ENCODE data around the gene AKT1. TPM values are rescaled to one million over a fixed set of nuclear protein-coding genes. Genes with fewer than 3 reads are reported as not detected.

AKT1 gene
- total RNA-seq, 2 experiments from 2014 or later = 178 to 181 TPM

DNA sequence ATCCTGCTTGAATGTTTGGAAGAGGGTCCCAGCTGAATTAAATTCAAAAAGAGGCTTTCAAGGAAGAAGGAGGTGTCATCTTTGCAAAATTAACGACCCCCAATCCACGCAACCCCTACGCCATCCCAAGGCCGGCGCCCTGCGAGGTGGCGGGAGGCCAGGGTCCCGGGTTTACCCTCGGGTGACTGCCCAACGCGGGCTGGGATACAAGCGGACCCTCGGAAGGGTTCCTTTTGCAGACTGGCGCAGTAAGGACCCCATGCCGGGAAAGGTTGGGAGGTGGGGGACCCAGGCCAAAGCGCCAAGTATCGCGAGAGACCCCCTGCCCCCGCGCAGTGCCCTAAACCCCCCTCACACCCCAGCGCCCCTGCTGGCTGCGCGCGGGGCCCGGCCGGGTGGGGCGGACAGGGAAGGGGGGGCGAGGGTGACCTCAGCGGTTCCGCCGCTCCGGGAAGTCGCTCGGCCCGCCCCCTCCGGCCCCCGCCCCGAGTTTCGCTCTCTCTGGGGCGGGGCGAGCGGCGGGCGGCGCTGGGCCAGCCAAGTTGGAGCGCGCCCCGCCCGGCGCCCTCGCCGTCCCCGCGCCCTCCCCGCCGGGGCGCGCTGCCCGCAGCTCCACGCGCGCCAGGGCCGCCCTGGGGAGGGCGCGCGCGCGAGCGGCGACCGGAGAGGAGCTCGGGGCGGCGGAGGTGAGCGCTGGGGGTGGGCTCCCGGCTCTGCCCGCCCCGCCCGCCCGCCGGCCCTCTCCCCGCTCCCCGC is 4.6 kb upstream of the AKT1 start:
- peaks cover 6% of the 10 kb centered on the region for H3K27me3 Mint-ChIP-seq
- H3K4me3 Mint-ChIP-seq = peak overlapping the region; percentile 63
- ATAC-seq (ENCODE audit: low read depth) = peak; percentile 74
- no peaks in the 10 kb centered on the region for H3K9me3 Mint-ChIP-seq
- POLR2A ChIA-PET = interaction anchor here (0.6 to 1.7 kb wide), 11 partner anchors 13 to 501 kb away, joined by 3 to 8 read pairs (median 3); partner anchors contain the start of gene BRF1
- H3K27ac Mint-ChIP-seq = peak overlapping the region; percentile 26
- DNase-seq = peak; percentile 88
- H3K4me1 Mint-ChIP-seq = peaks cover 15% of the 10 kb centered on the region
- no peaks in the 10 kb centered on the region for H3K36me3 Mint-ChIP-seq

DNA sequence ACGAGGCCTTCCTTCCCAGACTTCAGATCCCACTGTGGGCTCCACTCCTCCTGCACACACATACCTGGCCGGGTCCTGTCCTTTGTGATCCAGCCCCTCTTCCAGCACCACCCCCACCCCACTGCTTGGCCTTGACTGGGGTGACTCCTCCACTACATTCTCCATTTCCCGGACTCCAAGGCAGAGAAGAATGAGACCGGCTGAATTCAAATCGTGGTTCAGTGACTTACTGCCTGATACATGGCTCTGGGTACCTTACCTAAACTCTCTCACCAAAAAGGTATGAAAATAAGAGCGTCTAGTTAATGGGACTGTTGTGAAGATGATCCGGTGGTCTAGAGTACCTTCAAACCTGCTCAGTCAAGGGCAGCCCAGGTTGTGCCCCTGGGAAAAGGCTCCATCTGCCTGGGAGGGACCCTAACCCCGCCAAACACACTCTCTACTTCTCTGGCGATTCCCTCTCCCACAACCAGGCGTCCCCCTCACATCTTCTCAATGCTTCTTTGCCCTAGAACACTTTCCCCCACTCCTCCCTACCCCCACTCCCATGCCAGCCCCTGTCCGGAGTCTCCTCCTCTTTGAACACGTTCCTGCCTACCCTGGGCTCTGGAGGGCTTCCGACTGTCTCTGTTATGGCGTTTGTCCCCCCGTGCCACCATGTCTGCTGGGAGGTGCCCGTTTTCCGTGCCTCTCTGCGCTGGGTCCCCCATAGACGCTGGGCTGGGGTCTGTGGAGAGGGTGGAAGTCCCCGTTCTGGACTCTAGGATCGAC is 3.9 kb upstream of the AKT1 start:
- POLR2A ChIA-PET = interaction anchor here (0.8 to 1.7 kb wide), 2 partner anchors 46 to 47 kb away, joined by 3 read pairs; partner anchors contain the start of gene SIVA1
- Mint-ChIP-seq H3K27me3 (peaks cover 6% of the 10 kb centered on the region), H3K36me3 (no peaks in the 10 kb centered on the region), H3K4me1 (peaks cover 17% of the 10 kb centered on the region), H3K9me3 (no peaks in the 10 kb centered on the region), H3K27ac (peak overlapping the region; percentile 26), H3K4me3 (peak overlapping the region; percentile 63)
- no peak for ATAC-seq (ENCODE audit: low read depth)
- DNase-seq = no peak

DNA sequence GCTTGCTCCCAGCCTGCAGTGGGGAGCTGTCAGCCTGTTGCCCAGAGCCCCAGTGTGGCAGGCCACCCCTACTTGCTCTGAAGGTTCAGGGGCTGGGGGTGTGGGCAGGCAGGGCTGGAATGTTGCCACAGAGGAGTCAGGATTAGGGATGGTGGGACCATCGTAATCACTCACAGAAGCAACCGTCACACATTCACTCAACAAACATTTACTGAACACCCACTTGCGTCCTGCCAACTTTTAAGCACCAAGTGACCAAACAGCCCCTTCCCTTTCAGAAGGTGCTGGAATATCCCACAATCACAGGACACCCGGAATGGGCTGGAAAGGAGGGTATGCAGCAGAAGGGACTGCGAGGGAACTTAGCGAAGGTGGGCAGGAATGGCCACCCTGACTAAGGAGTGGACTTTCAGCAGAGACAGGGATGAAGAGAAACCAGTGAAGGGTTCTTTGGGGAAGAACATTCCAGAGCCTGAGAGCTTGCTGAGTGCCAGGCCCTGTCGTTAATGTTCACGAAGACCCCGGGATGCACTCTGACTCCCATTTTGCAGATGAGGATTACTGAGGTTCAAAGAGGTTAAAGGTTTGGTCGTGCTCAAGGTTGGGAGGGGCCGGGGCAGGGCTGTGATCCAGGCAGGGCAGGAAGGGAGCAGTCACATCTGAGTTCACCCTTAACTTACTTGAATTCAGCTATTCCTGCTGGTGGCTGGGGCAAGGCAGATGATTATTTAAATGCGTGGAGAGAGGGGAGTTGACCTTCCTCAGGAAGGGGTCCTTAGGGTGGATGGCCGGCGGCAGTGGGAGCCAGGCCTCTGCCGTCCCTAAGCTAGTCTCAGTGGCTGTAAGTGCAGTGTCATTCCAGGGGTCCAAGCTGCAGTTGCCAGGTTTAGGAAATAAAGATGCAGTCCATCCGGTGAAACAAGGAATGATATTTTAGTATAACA is 3.0 kb upstream of the AKT1 start:
- Mint-ChIP-seq H3K9me3 (no peaks in the 10 kb centered on the region), H3K27ac (peak overlapping the region; percentile 43), H3K36me3 (peaks cover 4% of the 10 kb centered on the region), H3K27me3 (peaks cover 6% of the 10 kb centered on the region), H3K4me1 (peaks cover 24% of the 10 kb centered on the region), H3K4me3 (peak overlapping the region; percentile 41)
- ATAC-seq (ENCODE audit: low read depth) = no peak
- POLR2A ChIA-PET = interaction anchor here (0.8 to 1.7 kb wide), 4 partner anchors 19 to 46 kb away, joined by 3 read pairs; partner anchors contain the start of gene SIVA1
- DNase-seq = no peak

- POLR2A ChIA-PET = interaction anchor here (1.1 kb wide), 2 partner anchors 20 to 27 kb away, joined by 3 read pairs; no protein-coding TSS in a partner anchor
- no peak for DNase-seq
- no peaks in the 10 kb centered on the region for H3K9me3 Mint-ChIP-seq
- H3K27me3 Mint-ChIP-seq = peaks cover 6% of the 10 kb centered on the region
- no peak for ATAC-seq (ENCODE audit: low read depth)
- peaks cover 4% of the 10 kb centered on the region for H3K36me3 Mint-ChIP-seq
- peaks cover 24% of the 10 kb centered on the region for H3K4me1 Mint-ChIP-seq
- no peak overlapping the region for H3K4me3 Mint-ChIP-seq
- H3K27ac Mint-ChIP-seq = no peak overlapping the region
Measured at GRCh38 chr14:104797115-104798044, 1.8 kb upstream of the AKT1 start.

GRCh38 chr14:104796687-104797081 is 1.1 kb upstream of the AKT1 start:
- Mint-ChIP-seq H3K4me1 (peaks cover 24% of the 10 kb centered on the region), H3K27me3 (peaks cover 6% of the 10 kb centered on the region), H3K9me3 (no peaks in the 10 kb centered on the region), H3K4me3 (peak overlapping the region; percentile 58), H3K36me3 (peaks cover 4% of the 10 kb centered on the region), H3K27ac (no peak overlapping the region)
- no peak for DNase-seq
- ATAC-seq (ENCODE audit: low read depth) = no peak
- POLR2A ChIA-PET = no interaction called here

DNA sequence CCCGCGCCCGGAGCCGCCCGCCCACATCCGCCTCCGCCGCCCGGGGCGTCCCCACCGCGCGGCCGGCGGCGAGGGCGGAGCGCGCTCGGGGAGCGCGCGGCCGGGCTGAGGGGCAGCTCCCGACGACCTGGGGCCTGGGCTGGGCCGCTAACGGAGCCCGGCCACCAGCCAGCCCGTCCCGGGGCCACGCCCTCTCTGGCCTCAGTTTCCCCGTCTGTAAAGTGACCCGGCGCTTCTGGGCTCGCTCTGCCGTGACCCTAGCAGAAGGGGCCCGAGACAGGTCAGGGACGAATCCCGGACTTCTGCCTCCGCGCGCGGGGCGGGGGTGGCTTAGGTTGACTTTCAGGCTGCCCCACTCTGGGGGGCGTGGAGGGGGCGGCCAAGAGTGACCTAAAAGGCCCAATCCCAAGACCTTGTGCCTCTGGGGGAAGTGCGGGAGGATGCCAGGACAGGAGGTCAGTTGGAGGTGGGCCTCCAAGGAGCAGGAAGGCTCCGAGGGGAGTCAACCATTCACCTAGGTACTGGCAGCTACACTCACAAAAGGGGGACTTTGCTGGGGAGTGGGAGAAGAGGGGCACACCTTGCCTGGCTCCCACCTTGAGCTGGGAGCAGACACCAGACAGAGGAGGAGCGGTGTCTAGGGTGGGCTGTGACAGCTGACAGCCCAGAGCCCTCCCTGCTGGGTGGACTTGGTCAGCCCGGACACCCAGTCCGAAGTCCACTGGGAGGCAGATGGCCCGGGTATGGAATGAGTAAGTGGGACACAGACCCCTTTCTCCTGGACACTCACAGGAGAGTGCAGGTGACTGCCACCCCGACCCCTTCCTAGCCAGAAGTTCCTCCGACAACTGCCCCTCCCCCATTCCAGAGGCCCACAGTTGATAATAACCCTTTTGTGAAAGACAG is 486 bp upstream of the AKT1 start:
- peak; percentile 80 for DNase-seq
- peaks cover 6% of the 10 kb centered on the region for H3K27me3 Mint-ChIP-seq
- POLR2A ChIA-PET = interaction anchor here (0.6 to 1.8 kb wide), 3 partner anchors 19 to 31 kb away, joined by 3 to 6 read pairs (median 4); no protein-coding TSS in a partner anchor
- H3K36me3 Mint-ChIP-seq = peaks cover 7% of the 10 kb centered on the region
- no peaks in the 10 kb centered on the region for H3K9me3 Mint-ChIP-seq
- peak overlapping the region; percentile 71 for H3K27ac Mint-ChIP-seq
- H3K4me3 Mint-ChIP-seq = peak overlapping the region; percentile 58
- H3K4me1 Mint-ChIP-seq = peaks cover 23% of the 10 kb centered on the region
- ATAC-seq (ENCODE audit: low read depth) = peak; percentile 40

DNA sequence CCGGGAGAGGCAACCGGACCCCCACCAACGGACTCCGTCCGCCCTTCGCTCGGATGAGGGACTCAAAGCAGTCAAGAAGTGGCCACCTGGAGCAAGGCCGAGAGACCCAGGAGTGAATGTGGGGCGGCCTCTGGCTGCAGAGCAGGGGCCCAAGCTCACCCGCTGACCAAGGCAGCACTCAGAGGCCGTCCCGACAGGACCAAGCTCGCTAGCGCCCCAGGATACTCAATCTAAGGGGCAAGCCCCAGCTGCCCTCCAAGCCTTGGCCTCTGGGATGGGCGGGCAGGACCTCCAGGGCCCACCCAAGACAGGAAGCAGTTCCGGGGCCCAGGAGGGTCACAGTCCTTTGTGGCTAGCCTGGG is 936 bp downstream of the AKT1 start:
- H3K36me3 Mint-ChIP-seq = peaks cover 7% of the 10 kb centered on the region
- H3K27me3 Mint-ChIP-seq = peaks cover 3% of the 10 kb centered on the region
- POLR2A ChIA-PET = interaction anchor here (0.7 to 1.8 kb wide), 7 partner anchors 9 to 42 kb away, joined by 3 to 9 read pairs (median 4); partner anchors contain the start of gene SIVA1
- H3K27ac Mint-ChIP-seq = peak overlapping the region; percentile 77
- H3K4me1 Mint-ChIP-seq = peaks cover 21% of the 10 kb centered on the region
- no peak for DNase-seq
- ATAC-seq (ENCODE audit: low read depth) = peak; percentile 10
- peak overlapping the region; percentile 93 for H3K4me3 Mint-ChIP-seq
- no peaks in the 10 kb centered on the region for H3K9me3 Mint-ChIP-seq

DNA sequence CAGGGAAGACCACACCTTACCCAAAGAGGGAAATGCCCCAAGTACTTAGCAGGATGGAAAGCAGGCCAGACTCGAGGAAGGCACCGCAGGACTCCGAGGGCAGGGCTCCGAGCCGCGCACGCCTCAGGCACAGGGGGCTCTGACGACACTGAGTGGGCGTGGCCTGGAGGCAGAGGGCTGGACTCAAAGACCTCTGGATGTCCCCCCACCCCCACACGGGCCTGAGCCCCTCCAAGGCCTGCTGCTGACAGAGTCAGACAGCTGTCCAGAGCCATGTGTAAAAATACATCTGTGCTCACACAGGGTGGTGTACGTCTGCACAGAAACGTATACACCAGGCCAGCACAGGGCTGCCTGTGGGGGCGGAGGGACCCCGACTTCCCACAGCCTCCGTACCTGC is 1.4 kb downstream of the AKT1 start:
- H3K4me3 Mint-ChIP-seq = peak overlapping the region; percentile 93
- DNase-seq (peak; percentile 69), ATAC-seq (ENCODE audit: low read depth) (peak; percentile 31)
- peaks cover 18% of the 10 kb centered on the region for H3K4me1 Mint-ChIP-seq
- H3K27me3 Mint-ChIP-seq = peaks cover 3% of the 10 kb centered on the region
- peak overlapping the region; percentile 77 for H3K27ac Mint-ChIP-seq
- peaks cover 7% of the 10 kb centered on the region for H3K36me3 Mint-ChIP-seq
- no peaks in the 10 kb centered on the region for H3K9me3 Mint-ChIP-seq
- POLR2A ChIA-PET = interaction anchor here (1.1 to 1.8 kb wide), 5 partner anchors 10 to 42 kb away, joined by 3 to 9 read pairs (median 4); partner anchors contain the start of gene SIVA1

DNA sequence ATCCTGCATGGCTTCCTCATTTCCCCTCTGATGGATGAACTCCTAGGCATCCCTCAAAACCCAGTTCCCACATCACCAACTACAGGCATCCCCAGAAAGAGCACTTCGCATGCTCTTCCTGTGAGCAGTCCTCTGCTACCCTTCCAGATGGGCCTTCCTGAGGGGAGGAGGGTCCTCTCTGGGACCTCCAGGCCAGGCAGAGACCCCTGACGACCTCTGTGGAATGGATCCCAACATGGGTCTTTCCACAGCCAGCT is 1.9 kb downstream of the AKT1 start:
- Mint-ChIP-seq H3K9me3 (no peaks in the 10 kb centered on the region), H3K27ac (no peak overlapping the region), H3K36me3 (peaks cover 7% of the 10 kb centered on the region), H3K27me3 (peaks cover 3% of the 10 kb centered on the region), H3K4me1 (peaks cover 18% of the 10 kb centered on the region), H3K4me3 (peak overlapping the region; percentile 93)
- POLR2A ChIA-PET = interaction anchor here (1.2 to 1.8 kb wide), 2 partner anchors 24 to 41 kb away, joined by 4 to 9 read pairs; partner anchors contain the start of gene SIVA1
- no peak for ATAC-seq (ENCODE audit: low read depth)
- DNase-seq = no peak

DNA sequence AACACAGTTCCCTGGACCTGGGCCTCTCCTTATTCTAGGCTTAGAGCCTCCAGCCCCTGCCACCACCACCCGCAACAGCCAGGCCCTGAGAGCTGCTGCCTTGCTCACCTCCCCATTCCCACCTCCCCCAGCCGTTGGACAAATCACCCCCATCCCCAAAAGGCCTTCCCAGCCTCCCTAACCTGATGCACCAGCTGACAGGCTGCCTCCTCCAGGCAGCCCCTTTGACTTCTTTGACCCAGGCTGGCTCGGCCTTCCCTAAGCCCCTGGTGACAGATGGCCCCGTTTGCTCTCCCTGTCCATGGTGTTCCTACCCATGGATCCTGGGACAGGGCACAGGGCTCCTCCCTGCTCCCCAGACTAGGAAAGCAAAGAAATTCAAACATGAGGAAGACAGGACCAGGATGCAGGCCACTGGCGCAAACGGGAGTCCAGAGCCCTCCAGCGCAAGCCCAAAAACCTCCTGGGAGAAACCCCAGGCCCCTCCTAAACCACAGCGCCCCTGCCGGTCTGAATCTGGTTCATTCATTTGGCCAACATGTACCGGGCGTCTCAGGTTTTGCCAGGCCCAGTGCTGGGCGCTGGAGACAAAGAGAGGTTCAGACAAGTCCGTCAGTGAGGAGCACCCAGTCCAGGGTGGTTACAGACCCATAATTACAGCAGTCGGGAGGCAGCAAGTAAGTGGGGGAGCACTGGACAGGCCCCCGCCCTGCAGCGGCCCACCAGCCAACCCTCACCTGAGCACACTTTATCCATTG is 2.4 kb downstream of the AKT1 start:
- peaks cover 18% of the 10 kb centered on the region for H3K4me1 Mint-ChIP-seq
- DNase-seq (no peak), ATAC-seq (ENCODE audit: low read depth) (no peak)
- POLR2A ChIA-PET = interaction anchor here (1.8 kb wide), 1 partner anchor 41 kb away, joined by 9 read pairs; the partner anchor contains the start of gene SIVA1
- peaks cover 7% of the 10 kb centered on the region for H3K36me3 Mint-ChIP-seq
- H3K27ac Mint-ChIP-seq = no peak overlapping the region
- H3K27me3 Mint-ChIP-seq = peaks cover 2% of the 10 kb centered on the region
- no peaks in the 10 kb centered on the region for H3K9me3 Mint-ChIP-seq
- peak overlapping the region; percentile 93 for H3K4me3 Mint-ChIP-seq
